GM12872 (cell line): ENCODE measurements around the gene HDHD3.

Source experiments
- TF ChIP-seq, protein P1 (sequence below): IDR thresholded peaks from 3 replicates; pipeline ENCODE4 v1.5.1; 2011; ENCODE audit warnings: low read depth, mild to moderate bottlenecking, low read length, moderate library complexity; ENCODE audit not compliant: insufficient read depth

HDHD3 gene

GRCh38 chr9:113395000-113395861, 18.4 kb upstream of the HDHD3 start:
- TF ChIP-seq, protein P1, sequence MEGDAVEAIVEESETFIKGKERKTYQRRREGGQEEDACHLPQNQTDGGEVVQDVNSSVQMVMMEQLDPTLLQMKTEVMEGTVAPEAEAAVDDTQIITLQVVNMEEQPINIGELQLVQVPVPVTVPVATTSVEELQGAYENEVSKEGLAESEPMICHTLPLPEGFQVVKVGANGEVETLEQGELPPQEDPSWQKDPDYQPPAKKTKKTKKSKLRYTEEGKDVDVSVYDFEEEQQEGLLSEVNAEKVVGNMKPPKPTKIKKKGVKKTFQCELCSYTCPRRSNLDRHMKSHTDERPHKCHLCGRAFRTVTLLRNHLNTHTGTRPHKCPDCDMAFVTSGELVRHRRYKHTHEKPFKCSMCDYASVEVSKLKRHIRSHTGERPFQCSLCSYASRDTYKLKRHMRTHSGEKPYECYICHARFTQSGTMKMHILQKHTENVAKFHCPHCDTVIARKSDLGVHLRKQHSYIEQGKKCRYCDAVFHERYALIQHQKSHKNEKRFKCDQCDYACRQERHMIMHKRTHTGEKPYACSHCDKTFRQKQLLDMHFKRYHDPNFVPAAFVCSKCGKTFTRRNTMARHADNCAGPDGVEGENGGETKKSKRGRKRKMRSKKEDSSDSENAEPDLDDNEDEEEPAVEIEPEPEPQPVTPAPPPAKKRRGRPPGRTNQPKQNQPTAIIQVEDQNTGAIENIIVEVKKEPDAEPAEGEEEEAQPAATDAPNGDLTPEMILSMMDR = no peak

- TF ChIP-seq, protein P1 = no peak
Observed at GRCh38 chr9:113393281-113393680, 16.5 kb upstream of the HDHD3 start.

GRCh38 chr9:113391917-113392316, 15.1 kb upstream of the HDHD3 start:
- TF ChIP-seq, protein P1 = no peak

GRCh38 chr9:113390192-113390960, 13.6 kb upstream of the HDHD3 start:
- TF ChIP-seq, protein P1 = no peak

DNA sequence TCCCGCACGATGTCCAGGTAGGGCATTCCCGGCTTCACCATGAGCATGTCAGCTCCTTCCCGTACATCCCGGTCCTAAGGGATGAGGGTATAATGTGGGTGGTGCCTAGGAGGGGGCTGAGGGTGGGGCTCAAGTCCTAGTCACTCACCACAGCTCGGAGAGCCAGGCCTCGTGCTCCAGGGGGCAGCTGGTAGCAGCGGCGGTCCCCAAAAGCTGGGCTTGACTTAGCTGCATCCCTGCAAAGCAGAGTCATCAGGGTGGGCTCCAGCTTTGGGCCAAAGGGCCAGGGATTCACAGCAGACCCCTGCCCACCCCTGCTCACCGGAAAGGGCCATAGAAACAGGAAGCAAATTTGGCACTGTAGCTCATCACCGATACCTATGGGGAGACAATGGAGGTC, 12.7 kb upstream of the HDHD3 start:
- TF ChIP-seq, protein P1 = no peak

- TF ChIP-seq, protein P1 = no peak
Observed at GRCh38 chr9:113388833-113389232, 12.0 kb upstream of the HDHD3 start.

GRCh38 chr9:113387560-113388230, 10.9 kb upstream of the HDHD3 start:
- TF ChIP-seq, protein P1 = no peak
